Erythroblast (primary cell): ENCODE data around the gene GLI3.

Experiments
- GATA1 ChIP-seq: IDR thresholded peaks from 2 replicates; pipeline ENCODE4 v1.6.1; 2011; ENCODE audit warnings: low read depth, mild to moderate bottlenecking, control low read depth, low read length, moderate library complexity
- POLR2A ChIP-seq: IDR thresholded peaks from 2 replicates; pipeline ENCODE4 v1.6.1; 2011; ENCODE audit warnings: mild to moderate bottlenecking, low read length

- TF ChIP-seq POLR2A = no peak
- TF ChIP-seq GATA1 = no peak
Measured at GRCh38 chr7:42144604-42145003, 92.4 kb downstream of the GLI3 start.
